ENCODE results near the gene CSTF1.

DNA sequence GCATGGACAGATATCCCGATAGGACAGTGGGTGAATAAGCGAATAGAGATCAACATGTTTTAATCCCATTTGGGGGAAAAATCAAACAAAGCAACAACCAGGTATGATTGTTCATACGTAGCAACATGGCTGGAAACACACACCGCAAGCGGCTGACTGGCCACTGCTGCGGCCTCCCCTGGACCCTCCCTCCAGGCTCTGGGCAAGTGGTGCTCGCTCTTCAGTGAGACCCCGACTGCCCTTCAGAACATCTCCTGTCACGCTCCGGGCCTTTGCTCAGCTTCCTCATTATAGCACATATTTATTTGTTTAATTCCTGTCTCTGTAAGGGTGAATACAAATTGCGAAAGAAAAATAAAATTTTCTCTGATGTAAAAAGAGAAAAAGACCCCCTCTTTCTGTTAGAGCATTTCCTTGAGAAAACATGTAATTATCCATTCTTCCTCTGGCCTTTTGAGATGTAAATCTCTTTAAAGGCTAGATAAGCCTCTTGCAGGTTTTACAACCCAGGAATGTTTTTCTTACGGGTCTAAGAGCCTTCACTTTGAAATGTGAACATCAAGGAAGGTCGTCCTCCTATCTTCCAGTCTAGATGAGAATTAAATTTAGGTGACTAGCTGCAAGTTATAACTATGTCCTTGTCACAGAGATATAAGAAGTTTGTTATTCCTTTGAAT, 44.7 kb upstream of the CSTF1 start:
- TF ChIP-seq POLR2A (IDR thresholded peaks at IDR 0.05; ENCODE audit: low read depth, low read length) (no peak), RFX5 (IDR thresholded peaks at IDR 0.05; ENCODE audit: low read depth, low read length) (no peak), RAD21 (IDR thresholded peaks at IDR 0.05; ENCODE audit: low read length) (no peak), RCOR1 (IDR thresholded peaks at IDR 0.05; ENCODE audit: insufficient replicate concordance, low read length) (no peak), FOS (IDR thresholded peaks at IDR 0.05; ENCODE audit: low read depth, low read length) (no peak), MAFK (IDR thresholded peaks at IDR 0.05; ENCODE audit: low read depth, low read length) (no peak), MAZ (IDR thresholded peaks at IDR 0.05; ENCODE audit: borderline replicate concordance, low read depth, low read length) (no peak)
- TF ChIP-seq, protein P1, sequence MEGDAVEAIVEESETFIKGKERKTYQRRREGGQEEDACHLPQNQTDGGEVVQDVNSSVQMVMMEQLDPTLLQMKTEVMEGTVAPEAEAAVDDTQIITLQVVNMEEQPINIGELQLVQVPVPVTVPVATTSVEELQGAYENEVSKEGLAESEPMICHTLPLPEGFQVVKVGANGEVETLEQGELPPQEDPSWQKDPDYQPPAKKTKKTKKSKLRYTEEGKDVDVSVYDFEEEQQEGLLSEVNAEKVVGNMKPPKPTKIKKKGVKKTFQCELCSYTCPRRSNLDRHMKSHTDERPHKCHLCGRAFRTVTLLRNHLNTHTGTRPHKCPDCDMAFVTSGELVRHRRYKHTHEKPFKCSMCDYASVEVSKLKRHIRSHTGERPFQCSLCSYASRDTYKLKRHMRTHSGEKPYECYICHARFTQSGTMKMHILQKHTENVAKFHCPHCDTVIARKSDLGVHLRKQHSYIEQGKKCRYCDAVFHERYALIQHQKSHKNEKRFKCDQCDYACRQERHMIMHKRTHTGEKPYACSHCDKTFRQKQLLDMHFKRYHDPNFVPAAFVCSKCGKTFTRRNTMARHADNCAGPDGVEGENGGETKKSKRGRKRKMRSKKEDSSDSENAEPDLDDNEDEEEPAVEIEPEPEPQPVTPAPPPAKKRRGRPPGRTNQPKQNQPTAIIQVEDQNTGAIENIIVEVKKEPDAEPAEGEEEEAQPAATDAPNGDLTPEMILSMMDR (conservative IDR thresholded peaks at IDR 0.05; ENCODE audit: low read depth, low read length): no peak
